HG02981 (cell line): ENCODE results near the gene OGDH.
"Not testable (repeated sequence)": the region's sequence is repeated elsewhere in the genome, so short reads cannot be mapped to it uniquely, and the experiment has no call there.

Experiments used
- ATAC-seq: cut with Tn5 transposase; IDR thresholded peaks from one replicate; pipeline ENCODE4 v1.9.1; 2021; ENCODE audit warnings: mild to moderate bottlenecking, moderate library complexity; ENCODE audit not compliant: unreplicated experiment

OGDH gene

DNA sequence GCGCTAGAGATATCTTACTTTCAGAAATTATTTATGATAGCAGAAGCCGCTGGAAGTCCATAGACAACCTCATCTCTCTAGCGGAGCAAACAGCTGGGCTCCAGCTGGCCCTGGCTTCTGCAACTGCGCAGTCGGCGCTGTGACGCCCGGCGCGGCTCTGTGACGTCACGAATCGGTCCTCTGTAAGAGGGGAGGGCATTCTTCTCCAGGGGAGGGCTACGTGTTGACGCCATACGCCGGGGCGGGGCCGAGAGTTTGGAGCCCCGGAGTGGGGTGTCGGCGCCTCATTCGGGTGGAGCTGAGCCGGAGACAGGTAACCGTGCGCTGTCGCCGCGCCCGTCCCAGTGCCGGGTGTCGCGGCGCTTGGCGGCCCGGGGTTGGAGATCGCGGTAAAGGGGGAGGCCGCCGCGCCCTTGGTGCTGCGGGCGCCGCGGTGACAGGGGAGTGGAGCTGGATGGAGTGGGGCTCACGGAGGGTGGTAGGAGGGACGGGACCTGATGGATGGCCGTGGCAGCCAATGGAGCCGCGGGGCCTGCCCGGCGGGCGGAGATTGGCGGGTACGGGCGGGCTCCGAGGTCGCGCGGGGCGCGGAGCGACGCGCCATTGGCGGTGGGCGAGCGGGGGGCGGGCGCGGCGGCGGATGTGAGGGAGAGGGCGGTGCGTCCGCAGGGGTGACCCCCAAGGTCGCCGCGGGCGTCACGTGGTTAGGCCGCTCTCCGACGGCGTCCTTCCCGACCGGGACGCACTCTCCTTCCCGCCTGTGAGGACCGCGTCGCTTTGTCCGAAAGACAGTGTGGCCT lies at the start of gene OGDH:
OGDH (plus strand) TSS at position 287 of the 800 bp plus-strand sequence. CDS start 17,717 bp downstream, outside the sequence.
- peak; percentile 91 for ATAC-seq

DNA sequence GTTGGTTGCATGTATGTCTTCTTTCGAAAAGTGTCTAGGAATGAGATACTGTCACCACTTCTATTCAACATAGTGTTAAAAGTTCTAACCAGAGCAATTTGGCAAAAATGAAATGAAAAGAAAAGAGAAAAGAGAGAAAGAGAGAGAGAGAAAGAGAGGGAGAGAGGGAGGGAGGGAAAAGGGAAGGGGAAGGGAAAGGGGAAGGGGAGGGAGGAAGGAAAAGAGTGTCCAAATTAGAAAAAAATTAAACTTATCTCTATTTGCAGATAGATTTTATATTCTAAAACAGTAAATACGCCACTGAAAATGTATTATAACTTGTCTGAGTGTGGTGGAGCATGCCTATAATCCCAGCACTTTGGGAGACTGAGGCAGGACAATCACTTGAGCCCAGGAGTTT lies 48.9 kb upstream of the OGDH start:
- ATAC-seq: no peak

DNA sequence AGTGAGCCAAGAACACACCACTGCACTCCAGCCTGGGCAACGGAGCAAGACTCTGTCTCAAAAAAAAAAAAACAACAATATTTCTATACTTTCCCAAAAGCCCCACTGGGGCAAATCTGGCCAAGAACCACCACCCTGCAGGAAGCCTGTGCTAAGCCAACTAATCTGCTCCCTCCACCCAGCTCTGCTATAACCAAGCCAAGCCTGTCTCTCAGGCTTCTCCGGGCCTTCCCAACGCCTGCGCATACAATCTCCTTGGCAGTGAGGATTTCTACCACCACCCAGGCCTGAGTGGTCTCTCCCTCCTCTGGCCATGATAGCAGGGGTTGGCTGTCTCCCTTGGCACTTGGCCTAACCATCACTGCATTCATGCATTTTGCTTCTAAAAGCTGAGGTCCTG lies 46.9 kb upstream of the OGDH start:
- ATAC-seq: no peak

DNA sequence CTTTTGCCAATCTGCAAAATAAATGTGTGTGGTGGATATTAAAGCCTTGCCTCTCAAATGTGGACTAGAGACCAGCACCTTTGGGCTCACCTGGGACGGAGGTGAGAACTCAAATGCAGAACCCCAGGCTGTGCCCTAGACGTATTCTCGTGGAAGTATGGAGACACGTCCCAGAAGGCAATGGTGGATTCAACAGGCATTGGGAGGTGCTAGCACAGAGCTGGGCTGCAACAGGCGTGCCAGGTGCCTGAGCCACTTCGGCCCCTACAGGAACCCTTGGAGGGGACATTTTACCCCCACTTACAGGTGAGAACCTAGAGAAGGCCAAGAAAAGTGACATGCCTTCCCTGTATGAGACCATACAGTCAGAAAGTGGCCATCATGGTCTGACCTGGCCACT lies 44.9 kb upstream of the OGDH start:
- no peak for ATAC-seq

DNA sequence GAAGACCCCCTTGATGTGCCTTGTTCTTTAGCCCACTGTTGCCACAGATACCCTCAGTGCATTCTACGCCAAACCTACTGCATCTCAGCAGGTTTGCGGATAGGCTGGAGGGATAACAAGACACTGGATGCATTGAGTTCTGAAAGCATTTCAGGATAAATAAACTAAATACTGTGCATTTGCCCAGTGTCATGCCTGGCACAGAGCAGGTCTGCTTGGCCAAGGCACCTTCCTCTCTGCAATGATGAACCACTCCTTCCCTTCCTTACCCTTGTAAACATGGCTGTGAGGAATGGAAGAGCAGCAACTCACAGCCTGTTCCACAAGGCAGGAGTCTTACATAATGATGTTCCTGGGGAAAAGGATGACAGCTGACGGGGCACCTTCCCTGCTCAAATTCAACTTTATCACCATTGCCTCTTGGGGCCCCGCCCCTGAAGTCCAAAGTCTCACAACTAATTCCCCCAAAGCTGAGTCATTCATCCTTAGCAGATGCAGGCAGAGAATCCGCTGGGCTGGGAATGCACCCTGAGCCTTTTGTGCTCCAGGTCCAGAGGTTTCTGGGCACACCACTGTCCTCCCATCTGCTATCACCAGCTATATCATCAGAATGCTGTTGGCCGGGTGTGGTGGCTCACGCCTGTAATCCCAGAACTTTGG lies 44.3 kb upstream of the OGDH start:
- ATAC-seq: no peak

DNA sequence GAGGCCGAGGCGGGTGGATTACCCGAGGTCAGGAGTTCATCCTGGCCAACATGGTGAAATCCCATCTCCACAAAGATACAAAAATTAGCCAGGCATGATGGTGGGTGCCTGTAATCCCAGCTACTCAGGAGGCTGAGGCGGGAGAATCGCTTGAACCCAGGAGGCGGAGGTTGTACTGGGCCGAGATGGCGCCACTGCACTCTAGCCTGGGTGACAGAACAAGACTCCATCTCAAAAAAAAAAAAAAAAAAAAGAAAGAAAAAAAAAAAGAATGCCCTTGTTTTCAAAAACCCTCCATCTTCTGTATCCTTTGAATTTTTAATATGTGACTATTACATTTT lies 43.8 kb upstream of the OGDH start:
- not testable (repeated sequence) for ATAC-seq

DNA sequence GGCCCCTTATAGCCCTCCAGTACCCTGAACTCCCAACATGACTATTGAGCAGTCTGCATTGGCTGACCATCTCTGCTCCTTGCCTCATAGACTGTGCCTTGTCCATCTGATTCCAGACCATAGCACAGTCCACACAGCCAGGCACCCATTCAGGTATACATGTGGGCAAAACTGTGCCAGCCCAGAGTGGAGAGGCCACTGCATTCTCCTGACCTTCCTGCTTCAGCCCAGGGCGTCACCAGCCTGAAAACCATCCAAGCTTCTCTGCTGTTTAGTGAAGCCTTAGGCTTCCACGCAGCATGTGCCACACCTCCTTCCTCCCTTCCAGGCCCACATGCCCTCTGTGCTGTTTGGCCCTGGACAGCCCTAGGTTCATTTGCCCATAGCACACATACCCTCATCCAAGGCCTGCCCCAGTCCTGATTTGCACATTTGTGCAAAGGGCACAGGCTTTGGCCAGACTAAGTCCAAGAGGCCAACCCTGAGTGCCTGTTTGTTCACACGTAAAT lies 43.2 kb upstream of the OGDH start:
- no peak for ATAC-seq

DNA sequence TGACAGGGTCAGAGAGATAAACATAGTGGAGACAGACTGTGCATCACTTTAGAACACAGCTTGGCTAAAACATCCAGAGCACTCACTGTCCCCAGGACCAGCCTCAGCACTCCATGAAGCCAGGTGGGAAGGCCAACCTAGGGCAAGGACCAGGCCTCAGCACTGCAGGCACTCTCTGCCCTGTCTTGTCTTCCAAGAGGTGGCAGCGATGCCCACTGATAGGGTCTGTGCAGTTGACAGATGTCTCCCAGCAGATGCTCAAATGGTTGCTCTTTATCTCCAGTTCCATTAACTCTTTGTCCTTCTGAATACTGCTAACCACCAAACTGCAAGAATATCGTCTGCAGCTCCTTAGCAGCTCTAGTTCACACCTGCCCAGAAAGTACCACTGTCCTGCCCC lies 41.8 kb upstream of the OGDH start:
- ATAC-seq: no peak

DNA sequence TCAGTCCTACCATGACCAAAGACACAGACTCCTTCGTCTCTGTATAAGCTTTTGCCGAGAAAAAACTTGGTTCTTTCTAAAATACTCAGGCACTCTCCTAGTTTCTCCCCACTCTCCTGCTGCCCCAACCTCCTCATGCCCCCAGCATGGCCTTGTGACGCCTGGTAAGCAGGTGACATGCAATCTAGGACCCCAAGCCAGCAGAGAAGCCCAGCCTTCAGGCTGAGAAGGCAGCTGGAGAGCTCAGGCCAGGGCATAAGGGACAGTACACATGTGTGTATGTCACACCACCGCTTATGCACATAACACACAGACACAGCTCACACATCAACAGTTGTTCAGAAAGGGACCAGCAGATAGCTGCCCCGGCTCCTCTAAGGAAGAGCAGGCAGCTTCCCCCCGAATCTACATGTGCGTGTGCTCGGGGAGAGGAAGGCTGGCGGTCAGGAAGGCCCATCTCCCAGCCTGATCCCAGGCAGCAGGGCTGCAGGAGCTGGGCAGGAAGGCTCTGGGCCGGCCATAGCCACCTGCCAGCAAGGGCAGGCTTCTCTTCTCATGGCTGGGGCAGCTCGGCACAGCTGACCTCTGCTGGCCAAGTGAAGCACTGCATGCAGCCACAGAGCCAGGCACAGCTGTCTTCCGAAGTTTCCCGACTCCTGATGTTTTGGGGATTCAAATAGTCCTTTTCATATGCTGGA lies 41.2 kb upstream of the OGDH start:
- ATAC-seq: no peak

DNA sequence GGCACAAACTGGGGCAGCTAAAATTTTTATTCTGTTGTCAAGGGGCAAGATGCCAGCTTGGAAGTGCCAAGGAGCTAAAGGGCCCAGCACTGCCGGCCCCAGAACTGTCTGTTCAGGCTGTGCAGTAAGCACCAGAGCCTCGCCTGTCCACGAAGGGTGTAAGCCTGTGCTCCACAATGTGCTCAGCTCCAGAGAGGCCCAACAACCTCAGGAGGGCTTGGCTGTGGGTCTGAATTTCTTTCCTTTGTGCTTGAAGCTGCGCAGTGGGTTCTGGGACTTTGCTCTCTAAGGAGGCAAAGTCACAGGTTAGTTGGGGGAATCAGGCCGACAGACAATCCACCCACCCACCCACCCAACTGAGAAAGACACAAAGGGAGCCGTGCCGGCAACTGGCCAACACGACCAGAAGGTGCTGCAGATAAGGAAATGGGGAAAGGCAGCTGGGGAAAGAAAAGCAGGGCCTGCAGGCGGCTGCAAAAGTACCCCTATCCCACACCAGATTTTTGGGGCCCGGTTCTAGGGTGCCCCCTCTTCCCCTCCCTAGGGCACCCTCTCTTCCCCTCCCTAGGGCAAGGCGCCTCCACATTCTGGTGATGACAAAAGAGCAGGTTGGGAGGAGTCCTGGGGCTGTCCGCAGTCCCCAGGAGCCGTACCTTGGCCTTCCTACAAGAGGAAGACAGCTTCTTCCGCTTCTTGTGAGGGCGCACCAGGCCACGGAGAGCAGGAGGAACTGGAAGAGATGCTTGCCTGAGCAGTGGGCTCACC lies 40.5 kb upstream of the OGDH start:
- ATAC-seq: no peak

DNA sequence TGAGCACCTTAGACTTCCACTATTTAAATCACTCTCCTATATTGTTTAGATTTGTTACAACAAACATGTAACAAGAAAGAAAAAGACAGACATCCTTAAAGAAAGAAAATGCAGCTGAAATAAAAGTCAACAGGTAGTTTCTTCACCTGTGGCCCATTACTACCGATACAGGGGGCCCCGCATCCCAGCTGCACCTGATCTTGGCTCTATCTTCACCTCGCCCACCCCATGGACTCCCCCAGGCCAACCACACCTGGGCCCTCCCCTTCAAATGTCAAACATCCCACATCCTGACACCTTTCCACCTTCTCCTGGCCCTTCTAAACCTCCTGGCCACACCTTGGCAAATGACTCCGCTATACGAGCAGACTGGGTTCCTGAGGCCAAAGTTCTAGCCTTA lies 39.7 kb upstream of the OGDH start:
- ATAC-seq: no peak

DNA sequence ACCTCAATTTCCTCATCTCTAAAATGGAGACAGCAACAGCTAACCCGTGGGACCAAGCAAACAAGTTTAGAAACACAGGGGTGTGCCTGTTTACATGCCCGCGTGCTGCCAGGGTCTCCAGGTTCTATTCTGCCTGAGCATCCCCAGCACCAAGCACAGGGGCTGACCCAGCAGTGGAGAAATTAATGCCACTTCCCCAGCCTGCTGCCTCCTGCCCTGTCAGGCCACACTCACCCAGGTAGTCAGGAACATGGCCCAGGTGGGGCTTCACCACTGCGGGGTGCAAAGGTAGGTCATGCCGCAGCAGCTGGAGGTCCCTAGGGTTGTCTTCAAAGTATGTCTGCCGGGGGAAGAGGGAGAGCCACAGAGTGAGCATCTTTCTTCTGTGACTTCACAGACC lies 38.5 kb upstream of the OGDH start:
- no peak for ATAC-seq

DNA sequence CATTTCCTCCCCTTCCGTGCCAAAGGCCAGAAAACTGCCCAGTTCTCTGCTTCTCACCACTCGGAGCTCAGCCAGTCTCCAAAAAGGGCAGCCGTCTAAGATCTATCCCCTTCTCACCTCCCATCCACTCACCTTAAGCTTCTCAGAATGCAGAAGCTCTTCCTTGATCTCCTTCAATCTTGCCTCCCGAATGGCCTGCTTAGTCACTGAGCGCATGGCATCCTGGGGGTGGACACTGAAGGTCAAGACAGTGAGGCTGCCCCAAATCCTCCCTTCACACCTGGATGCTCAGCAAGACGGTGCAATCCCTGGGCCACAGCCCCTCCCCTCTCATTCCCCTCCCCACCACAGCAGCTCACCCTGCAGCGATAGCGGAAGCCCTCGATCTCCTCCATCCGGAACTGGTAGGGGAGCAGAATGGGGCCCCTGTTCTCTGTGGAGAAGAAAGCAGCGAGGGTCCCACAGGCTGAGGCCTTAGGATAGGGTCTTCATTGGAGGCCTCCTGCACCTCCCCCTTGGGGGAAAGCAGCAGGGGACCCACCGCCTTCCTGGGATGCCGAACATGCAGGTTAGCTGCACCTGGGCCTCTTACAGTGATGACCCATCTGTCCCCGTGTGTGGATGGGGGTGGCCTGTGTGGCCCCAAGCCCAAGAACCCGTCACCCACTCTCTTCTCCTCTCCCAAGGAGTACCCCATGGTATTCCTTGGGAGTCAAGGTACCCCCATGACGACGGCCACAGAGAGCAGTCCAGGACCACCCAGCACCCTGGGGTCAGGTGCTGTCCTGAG lies 37.5 kb upstream of the OGDH start:
- ATAC-seq: no peak

DNA sequence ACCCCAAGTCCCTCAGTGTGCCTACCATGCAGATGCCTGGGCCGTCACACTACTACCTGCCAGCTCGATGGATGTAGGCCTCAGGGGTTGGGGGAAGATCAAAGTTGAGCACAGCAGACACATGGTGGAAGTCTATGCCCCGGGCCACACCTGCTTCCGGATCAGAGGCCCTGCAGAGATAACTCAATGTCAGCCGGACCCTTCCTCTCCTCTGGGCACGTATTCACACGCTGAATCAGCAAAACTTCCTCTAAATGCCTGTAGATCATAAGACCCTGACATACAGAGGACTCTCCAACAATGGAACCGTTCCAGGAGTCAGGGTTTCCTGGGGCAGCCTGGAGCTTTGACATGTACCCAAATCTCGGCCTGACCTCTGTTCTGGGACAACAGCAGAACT lies 36.5 kb upstream of the OGDH start:
- no peak for ATAC-seq

DNA sequence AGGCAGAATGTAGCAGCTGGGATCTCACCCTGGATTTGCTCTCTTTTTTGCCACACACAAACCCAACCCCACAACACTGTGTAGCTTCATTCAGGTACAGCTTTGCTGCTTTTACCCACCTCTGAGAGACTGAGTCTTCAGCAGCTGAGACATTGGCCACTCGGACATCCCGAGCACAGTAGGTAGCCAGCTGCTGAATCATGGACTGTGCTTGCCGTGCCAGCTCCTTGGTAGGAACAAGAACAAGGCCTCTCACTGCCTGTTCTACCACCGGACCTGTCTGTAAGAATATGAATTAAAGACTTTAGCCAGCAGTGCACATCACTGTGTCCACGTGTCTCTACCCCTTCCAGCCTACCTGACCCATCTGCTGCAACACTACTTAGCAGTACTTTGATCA lies 33.7 kb upstream of the OGDH start:
- no peak for ATAC-seq

DNA sequence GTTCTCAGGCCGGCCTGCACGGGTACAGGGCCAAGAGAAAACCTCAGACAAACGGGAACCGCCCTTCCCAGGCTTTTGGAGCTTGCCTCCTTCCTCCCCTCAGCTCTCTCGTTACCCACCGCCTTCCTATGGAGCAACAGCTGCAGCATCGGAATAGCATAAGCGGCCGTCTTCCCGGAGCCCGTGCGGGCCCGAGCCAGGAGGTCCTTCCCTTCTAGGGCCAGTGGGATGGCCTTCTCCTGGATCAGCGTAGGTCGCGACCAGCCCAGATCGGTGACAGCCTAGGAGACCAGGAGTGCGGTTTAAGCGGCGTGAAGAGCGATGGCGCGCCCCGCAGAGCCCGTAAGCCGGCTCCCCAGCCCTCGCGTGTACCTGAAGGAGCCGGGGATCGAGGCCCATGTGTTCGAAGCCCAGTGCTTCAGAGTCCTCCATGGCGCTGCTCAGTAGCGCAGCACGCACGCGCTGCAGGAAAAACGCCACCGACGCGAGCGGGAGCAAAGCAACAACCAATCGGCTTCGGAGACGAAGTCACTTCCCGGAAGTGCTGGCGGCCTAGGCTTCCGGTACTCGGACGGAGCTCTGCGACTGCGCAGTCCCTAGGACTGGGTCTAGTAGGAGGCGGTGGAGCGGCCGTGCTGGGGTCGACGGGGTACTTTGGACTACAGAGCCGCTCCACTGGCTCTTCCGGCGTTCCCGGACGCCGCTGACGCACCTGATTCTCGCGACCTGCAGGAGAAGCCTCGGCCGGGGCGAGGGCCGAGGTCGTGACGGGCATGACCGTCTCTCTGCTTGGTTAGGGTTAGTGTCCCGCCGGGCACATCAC lies 32.8 kb upstream of the OGDH start, which contains the start of gene DDX56:
DDX56 (minus strand) TSS at position 445 of the 823 bp plus-strand sequence; CDS start at position 432, 13 bp downstream.
- peak; percentile 89 for ATAC-seq

DNA sequence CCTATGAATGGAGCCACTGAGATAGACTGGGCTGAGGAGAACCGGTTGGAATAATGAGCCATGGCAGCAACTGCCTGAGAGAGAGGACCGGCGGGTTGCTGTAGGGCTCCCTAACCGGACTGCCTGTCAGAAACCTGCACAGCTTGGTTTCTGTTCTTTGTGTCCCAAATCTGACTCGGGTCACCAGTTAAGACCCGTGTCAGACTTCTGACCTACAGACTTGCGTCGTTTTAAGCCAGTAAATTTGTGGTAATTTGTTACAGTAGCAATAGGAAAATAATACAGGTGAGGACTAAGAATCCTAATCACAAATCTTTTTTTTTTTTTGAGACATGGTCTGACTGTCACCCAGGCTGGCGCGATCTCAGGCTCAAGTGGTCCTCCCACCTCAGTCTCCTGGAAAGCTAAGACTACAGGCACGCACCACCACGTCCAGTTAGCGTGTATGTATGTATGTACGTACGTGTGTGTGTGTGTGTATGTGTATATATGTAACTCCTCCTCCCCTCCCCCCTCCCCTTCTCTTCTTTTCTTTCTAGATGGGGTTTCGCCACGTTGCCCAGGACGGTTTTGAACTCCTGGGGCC lies 32.0 kb upstream of the OGDH start:
- peak; percentile 30 for ATAC-seq

DNA sequence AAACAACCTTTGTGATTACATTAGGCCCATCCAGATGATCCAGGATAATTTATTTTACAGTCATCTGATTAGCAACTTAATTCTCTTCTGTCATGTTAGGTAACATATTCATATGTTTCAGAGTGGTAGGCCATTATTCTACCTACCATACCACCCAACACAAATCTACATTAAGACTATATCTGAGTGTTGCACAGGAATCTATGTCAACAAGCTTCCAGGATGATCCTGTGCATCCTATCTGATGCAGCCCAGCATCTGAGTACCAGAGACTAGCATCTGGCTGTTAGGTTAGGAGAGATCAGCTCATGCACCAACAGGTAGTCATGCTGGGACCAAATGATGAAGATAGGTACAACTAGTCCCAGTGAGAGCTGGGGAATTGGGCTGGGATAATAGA lies 31.4 kb upstream of the OGDH start:
- ATAC-seq: no peak

DNA sequence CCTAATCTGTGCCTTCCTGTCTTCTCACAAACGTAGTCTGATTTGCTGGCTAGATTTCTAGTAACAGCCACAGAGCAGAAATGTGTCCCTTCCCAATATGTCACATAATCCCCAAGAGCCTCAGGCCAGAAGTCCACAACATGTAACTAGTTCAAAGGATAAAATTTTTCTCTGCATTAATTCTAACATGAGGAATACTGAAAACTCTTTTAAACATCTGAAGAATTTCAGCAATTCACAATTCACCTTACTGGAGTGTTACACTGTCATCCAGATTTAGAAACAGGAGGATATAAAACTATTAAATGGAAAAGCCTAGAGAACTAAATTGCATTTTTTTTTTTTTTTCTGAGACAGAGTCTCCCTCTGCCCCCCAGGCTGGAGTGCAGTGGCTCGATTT lies 30.2 kb upstream of the OGDH start:
- ATAC-seq: no peak
